Type B pancreatic cell (in vitro differentiated cells): ENCODE data around the gene AJM1. TPM values are rescaled to one million over a fixed set of nuclear protein-coding genes. Genes with fewer than 3 reads are reported as not detected.

Experiments
- DNase-seq: peaks from one replicate; pipeline ENCODE4 v3.0.0; 2021; ENCODE audit warnings: mixed read lengths; ENCODE audit not compliant: unreplicated experiment; ENCODE audit errors: extremely low spot score
- H3K27ac Mint-ChIP-seq: 2 replicates; pipeline ENCODE4 v1.8.0; 2021; ENCODE audit warnings: mild to moderate bottlenecking, mixed read lengths
- H3K27me3 Mint-ChIP-seq: 2 replicates; pipeline ENCODE4 v1.8.0; 2021; ENCODE audit warnings: mixed read lengths
- H3K36me3 Mint-ChIP-seq: 2 replicates; pipeline ENCODE4 v1.8.0; 2021; ENCODE audit warnings: mixed read lengths
- H3K4me1 Mint-ChIP-seq: one replicate; pipeline ENCODE4 v1.8.0; 2021; ENCODE audit warnings: mixed read lengths; ENCODE audit not compliant: unreplicated experiment
- H3K4me3 Mint-ChIP-seq: 2 replicates; pipeline ENCODE4 v1.8.0; 2021; ENCODE audit warnings: mild to moderate bottlenecking, mixed read lengths
- H3K9me3 Mint-ChIP-seq: 2 replicates; pipeline ENCODE4 v1.8.0; 2021; ENCODE audit warnings: mixed read lengths
- total RNA-seq: library from RNA; stranded (reverse); gene quantifications from 2 replicates; pipeline ENCODE4 v1.2.1, GENCODE V29; 2021; ENCODE audit warnings: low replicate concordance
- TF ChIP-seq, protein P1 (sequence below): fragments of 200-600 bp; sonication (generic); conservative IDR thresholded peaks from 2 replicates; pipeline ENCODE4 v1.5.0; 2021; ENCODE audit warnings: antibody characterized with exemption, mild to moderate bottlenecking

The AJM1 gene
- total RNA-seq, 1 donor from 2014 or later, result 3.6 TPM

DNA sequence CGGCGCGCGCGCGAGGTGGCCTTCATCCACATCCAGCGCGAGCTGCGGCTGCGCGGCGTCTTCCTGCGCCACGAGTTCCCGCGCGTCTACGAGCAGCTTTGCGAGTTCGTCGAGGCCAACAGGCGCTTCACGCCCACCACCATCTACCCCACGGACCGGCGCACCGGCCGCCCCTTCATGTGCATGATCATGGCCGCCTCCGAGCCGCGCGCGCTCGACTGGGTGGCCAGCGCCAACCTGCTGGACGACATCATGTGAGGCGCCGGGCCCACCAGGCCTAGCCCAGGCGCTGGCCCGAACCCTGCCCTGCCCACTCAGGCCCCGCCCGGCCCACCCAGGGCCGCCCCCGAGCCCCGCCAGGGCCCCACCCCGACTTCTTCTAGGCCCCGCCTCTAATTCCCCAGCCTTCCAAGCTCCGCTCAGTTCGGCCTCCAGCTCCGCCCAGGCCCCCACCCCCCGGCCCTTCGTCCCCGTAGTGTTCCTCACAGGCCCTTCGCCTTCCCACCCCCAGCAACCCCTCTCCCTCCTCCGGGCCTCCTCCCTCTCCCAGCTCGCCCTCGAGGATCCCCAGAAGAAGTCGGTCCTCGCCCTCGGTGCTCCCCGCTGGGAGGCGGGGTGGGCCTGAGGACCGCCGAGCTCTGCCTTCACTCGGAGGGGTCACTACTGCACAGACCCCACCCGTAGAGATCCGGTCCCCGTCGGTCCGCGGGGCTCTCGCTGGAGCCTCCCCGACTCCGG is 5.0 kb downstream of the AJM1 start:
- TF ChIP-seq, protein P1, sequence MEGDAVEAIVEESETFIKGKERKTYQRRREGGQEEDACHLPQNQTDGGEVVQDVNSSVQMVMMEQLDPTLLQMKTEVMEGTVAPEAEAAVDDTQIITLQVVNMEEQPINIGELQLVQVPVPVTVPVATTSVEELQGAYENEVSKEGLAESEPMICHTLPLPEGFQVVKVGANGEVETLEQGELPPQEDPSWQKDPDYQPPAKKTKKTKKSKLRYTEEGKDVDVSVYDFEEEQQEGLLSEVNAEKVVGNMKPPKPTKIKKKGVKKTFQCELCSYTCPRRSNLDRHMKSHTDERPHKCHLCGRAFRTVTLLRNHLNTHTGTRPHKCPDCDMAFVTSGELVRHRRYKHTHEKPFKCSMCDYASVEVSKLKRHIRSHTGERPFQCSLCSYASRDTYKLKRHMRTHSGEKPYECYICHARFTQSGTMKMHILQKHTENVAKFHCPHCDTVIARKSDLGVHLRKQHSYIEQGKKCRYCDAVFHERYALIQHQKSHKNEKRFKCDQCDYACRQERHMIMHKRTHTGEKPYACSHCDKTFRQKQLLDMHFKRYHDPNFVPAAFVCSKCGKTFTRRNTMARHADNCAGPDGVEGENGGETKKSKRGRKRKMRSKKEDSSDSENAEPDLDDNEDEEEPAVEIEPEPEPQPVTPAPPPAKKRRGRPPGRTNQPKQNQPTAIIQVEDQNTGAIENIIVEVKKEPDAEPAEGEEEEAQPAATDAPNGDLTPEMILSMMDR, result no peak
- Mint-ChIP-seq H3K4me1 (no peaks in the 10 kb centered on the region), H3K27ac (peak overlapping the region; percentile 87), H3K27me3 (peaks cover 13% of the 10 kb centered on the region), H3K9me3 (no peaks in the 10 kb centered on the region), H3K4me3 (peak overlapping the region; percentile 94), H3K36me3 (no peaks in the 10 kb centered on the region)
- DNase-seq, result no peak

DNA sequence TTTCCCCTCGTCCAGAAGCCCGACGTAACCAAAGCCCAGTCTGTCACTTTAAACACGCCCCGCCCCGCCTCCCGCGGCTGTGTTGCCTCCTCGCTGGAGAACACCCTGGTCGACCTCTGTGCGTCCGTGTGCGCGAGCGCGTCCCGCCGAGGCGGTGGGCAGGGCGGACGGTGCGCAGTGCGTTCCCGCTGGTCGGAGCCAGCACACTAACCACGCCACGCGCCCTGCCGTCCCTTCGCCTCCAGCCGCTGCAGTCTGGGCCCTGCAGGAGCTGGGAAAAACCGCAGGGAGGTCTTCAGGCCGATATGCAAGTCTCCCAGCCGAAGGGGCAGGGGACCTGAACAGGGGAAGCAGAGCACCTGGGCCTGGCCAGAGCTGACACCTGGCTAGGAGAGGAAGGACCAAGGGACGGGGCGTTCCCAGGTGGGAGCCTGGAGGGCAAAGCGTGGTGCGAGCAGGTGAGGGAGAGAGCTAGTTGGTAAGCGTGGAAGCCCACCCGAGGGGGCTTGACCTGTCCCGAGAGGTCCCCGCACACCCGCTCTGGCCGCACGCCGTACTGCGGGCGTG is 5.6 kb downstream of the AJM1 start:
- H3K27ac Mint-ChIP-seq, result peak overlapping the region; percentile 87
- no peaks in the 10 kb centered on the region for H3K4me1 Mint-ChIP-seq
- H3K9me3 Mint-ChIP-seq, result no peaks in the 10 kb centered on the region
- H3K27me3 Mint-ChIP-seq, result peaks cover 13% of the 10 kb centered on the region
- TF ChIP-seq, protein P1, result peak; percentile 22
- no peak for DNase-seq
- peak overlapping the region; percentile 94 for H3K4me3 Mint-ChIP-seq
- no peaks in the 10 kb centered on the region for H3K36me3 Mint-ChIP-seq

DNA sequence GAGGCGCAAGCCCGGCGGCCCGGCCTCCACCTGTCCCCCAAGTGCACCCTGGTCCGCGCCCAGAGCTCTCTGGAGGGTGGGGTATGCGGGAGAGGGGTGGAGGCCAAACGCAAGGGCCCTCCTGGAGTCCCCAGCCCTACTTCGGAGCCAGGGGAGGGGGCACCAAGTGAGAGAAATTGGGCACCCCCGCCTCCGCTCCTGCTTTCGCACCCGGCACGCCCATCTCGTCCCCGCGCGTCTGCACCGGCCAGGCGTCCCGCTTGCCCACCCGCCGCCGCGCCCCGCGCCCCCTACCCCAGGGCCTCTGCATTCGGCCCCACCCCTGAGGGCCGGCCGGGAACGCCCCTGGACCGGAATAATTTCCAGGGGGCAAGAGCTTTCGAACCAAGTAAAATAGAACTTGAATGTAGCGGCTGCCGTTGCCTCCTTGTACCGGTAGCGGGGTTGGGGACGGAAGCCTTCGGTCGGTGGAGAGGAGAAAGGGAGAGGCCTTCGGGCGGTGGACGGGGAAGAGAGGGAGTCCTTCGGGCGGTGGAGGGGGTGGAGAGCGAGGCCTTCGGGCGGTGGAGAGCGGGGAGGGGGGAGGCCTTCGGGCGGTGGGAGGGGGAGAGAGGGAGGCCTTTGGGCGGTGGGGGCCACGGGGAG is 6.2 kb downstream of the AJM1 start:
- H3K27ac Mint-ChIP-seq, result peak overlapping the region; percentile 93
- DNase-seq, result no peak
- TF ChIP-seq, protein P1, result no peak
- peak overlapping the region; percentile 94 for H3K4me3 Mint-ChIP-seq
- H3K36me3 Mint-ChIP-seq, result no peaks in the 10 kb centered on the region
- H3K9me3 Mint-ChIP-seq, result no peaks in the 10 kb centered on the region
- no peaks in the 10 kb centered on the region for H3K4me1 Mint-ChIP-seq
- peaks cover 13% of the 10 kb centered on the region for H3K27me3 Mint-ChIP-seq

DNA sequence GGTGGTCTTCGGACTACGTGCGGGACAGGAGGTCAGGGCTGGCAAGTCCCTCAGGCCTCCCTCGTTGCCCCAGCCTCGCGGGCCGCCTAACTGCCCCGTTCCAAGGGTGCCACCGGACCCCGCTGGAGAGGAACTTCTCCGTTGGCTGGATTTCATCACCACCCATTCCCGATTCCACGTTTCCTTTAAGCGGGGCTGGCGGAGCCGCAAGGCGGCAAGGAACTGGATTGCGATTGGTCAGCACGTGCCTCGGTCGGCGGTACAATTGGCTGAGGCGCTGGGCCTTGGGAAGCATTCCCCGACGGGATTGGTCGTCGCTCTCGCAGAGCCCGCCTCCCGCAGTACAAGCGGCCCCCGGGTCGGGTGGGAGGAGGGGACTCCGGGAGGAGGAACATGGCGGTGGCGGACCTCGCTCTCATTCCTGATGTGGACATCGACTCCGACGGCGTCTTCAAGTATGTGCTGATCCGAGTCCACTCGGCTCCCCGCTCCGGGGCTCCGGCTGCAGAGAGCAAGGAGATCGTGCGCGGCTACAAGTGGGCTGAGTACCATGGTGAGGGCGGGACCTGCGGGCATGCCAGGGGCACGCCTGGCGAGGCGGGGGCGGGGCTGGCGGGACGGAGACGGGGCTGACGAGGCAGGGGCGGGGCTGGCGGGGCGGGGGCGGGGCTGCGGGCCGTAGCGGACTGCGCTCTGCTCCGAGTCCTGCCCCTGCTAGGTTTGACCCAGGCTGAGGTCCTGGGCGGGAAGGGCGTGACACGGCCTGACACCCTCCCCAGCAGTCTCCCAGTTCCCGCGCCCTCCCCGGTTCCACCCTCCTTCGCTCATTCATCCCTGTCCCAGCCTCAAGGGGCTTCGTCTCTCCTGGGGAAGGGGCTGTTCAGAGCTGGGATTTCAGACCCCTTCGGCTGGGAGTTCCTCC is 7.0 kb downstream of the AJM1 start, which contains the start of gene PHPT1:
Gene PHPT1 (plus strand): TSS at position 372 of the 922 bp plus-strand sequence. CDS start 22 bp downstream, at position 394.
- no peaks in the 10 kb centered on the region for H3K36me3 Mint-ChIP-seq
- peak within 1 kb of the TSS; percentile 93 for H3K27ac Mint-ChIP-seq
- H3K4me3 Mint-ChIP-seq, result peak within 1 kb of the TSS; percentile 94
- no peaks in the 10 kb centered on the region for H3K9me3 Mint-ChIP-seq
- DNase-seq, result peak; percentile 99
- peaks cover 13% of the 10 kb centered on the region for H3K27me3 Mint-ChIP-seq
- no peaks in the 10 kb centered on the region for H3K4me1 Mint-ChIP-seq
- TF ChIP-seq, protein P1, result no peak
